HG02759 (cell line): ENCODE measurements around the gene NCKAP5.

Experiments
- ATAC-seq: cut with Tn5 transposase; IDR thresholded peaks from one replicate; pipeline ENCODE4 v1.9.1; 2021; ENCODE audit warnings: mild to moderate bottlenecking, moderate library complexity; ENCODE audit not compliant: unreplicated experiment

Gene NCKAP5

GRCh38 chr2:132664096-132664495 is 904.2 kb downstream of the NCKAP5 start:
- ATAC-seq: no peak

GRCh38 chr2:132662732-132663131 is 905.5 kb downstream of the NCKAP5 start:
- ATAC-seq: no peak

- ATAC-seq: no peak
Observed at GRCh38 chr2:132659331-132659730, 908.9 kb downstream of the NCKAP5 start.

GRCh38 chr2:132656266-132656975 is 911.8 kb downstream of the NCKAP5 start:
- no peak for ATAC-seq

GRCh38 chr2:132654968-132655367 is 913.3 kb downstream of the NCKAP5 start:
- no peak for ATAC-seq

GRCh38 chr2:132654335-132654734 is 913.9 kb downstream of the NCKAP5 start:
- ATAC-seq: no peak

- ATAC-seq: no peak
Observed at GRCh38 chr2:132652474-132652873, 915.8 kb downstream of the NCKAP5 start.

GRCh38 chr2:132651115-132652045 is 916.9 kb downstream of the NCKAP5 start:
- ATAC-seq: no peak

GRCh38 chr2:132646540-132647108 is 921.6 kb downstream of the NCKAP5 start:
- no peak for ATAC-seq

- no peak for ATAC-seq
Observed at GRCh38 chr2:132645722-132646539, 922.3 kb downstream of the NCKAP5 start.

GRCh38 chr2:132645176-132645575 is 923.1 kb downstream of the NCKAP5 start:
- ATAC-seq: no peak

GRCh38 chr2:132642415-132642814 is 925.8 kb downstream of the NCKAP5 start:
- ATAC-seq: no peak

GRCh38 chr2:132641819-132642218 is 926.4 kb downstream of the NCKAP5 start:
- ATAC-seq: no peak

GRCh38 chr2:132640116-132640515 is 928.1 kb downstream of the NCKAP5 start:
- ATAC-seq: no peak

- no peak for ATAC-seq
Observed at GRCh38 chr2:132638313-132639040, 929.8 kb downstream of the NCKAP5 start.

- ATAC-seq: no peak
Observed at GRCh38 chr2:132636346-132636745, 931.9 kb downstream of the NCKAP5 start.

- no peak for ATAC-seq
Observed at GRCh38 chr2:132633635-132634034, 934.6 kb downstream of the NCKAP5 start.

GRCh38 chr2:132632000-132632649 is 936.1 kb downstream of the NCKAP5 start:
- ATAC-seq: no peak

- no peak for ATAC-seq
Observed at GRCh38 chr2:132627536-132627935, 940.7 kb downstream of the NCKAP5 start.
